ENCODE results near the gene TPSG1. TPM values are rescaled to one million over a fixed set of nuclear protein-coding genes. Genes with fewer than 3 reads are reported as not detected.
"Not testable (repeated sequence)": the region's sequence is repeated elsewhere in the genome, so short reads cannot be mapped to it uniquely, and the experiment has no call there.

The TPSG1 gene
- total RNA-seq, 1 donor from 2014 or later: not detected

- DNase-seq: no peak
Measured at GRCh38 chr16:1194665-1195392, 30.2 kb downstream of the TPSG1 start.

GRCh38 chr16:1193825-1194581, 31.1 kb downstream of the TPSG1 start:
- DNase-seq: no peak

GRCh38 chr16:1193143-1193824, 31.8 kb downstream of the TPSG1 start:
- peak; percentile 18 for DNase-seq

GRCh38 chr16:1192384-1193073, 32.5 kb downstream of the TPSG1 start:
- DNase-seq: no peak

DNA sequence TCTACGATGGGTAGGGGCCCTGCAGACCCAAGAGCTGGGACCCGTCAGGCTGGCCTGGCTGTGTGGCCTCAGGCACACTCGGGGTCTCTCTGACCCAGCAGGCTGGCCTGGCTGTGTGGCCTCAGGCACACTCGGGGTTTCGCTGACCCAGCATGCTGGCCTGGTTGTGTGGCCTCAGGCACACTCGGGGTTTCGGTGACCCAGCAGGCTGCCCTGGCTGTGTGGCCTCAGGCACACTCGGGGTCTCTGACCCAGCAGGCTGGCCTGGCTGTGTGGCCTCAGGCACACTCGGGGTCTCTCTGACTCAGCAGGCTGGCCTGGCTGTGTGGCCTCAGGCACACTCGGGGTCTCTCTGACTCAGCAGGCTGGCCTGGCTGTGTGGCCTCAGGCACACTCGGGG, 34.3 kb downstream of the TPSG1 start:
- DNase-seq: not testable (repeated sequence)

DNA sequence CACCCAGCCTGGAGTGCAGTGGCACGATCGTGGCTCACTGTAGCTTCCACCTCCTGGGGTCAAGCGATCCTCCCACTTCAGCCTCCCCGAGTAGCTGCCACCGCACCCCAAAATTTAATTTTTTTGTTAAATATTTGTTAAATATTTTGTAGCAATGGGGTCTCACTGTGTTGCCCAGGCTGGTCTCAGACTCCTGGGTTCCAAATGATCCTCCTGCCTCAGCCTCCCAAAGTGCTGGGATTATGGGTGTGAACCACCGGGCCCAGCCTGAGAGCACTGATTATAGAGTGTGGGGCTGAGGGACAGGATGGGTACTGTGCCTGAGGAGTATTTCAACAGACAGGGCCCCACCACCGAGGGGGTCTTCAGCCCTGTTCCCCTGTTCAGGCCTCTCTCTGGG, 35.6 kb downstream of the TPSG1 start:
- no peak for DNase-seq

DNA sequence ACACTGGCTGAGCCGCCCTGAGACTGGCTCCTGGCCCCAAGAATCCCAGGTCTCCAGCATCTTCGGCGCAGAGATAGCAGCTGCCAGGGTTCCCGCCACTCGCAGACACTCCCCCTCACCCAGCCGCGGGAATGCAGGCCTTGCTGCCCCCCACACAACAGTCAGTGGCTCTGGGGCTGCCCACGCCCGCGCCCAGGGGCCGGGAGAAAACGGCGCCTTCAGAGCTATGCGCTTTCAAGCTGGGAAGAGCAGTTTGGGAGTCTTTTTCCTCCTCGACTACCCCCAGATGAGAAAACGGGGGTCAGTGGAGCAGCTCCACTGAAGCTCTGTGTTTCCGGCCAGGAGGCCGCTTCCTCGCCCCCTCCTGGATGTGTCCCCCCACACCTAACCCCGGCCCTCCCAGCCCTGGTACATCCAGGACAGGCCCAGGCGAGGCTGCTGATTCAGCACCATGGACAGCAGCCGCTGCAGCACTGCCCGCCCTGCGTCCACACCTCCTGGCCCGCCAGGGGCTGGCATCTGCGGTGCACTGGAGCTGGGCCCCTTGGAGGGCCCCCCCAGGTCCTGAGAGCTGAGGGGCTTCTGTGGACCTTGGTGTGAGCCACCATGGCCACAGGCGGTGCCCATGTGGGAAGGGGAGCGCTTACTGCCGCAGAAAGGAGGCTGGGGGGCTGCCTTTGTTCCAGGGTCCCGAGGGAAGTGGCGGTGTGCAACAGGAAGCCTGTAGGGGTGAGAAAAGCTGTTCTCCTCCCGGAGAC, 36.5 kb downstream of the TPSG1 start:
- DNase-seq: no peak

DNA sequence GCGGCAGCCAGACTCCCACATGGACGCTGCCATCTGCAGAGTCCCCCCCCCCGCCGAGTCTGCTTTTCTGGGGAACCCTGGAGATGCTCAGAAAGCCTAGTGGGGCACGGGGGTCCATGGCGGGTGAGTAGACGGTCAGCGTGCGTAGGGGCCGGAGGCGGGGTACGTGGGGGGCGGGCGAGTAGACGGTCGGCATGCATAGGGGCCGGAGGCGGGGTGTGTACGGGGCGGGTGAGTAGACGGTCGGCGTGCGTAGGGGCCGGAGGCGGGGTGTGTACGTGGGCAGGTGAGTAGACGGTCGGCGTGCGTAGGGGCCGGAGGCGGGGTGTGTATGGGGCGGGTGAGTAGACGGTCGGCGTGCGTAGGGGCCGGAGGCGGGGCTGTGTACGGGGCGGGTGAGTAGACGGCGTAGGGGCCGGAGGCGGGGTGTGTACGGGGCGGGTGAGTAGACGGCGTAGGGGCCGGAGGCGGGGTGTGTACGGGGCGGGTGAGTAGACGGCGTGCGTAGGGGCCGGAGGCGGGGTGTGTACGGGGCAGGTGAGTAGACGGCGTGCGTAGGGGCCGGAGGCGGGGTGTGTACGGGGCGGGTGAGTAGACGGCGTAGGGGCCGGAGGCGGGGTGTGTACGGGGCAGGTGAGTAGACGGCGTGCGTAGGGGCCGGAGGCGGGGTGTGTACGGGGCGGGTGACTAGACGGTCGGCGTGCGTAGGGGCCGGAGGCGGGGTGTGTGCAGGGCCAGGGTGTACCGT, 39.4 kb downstream of the TPSG1 start:
- not testable (repeated sequence) for DNase-seq

GRCh38 chr16:1184980-1185379, 40.1 kb downstream of the TPSG1 start:
- DNase-seq: no peak

DNA sequence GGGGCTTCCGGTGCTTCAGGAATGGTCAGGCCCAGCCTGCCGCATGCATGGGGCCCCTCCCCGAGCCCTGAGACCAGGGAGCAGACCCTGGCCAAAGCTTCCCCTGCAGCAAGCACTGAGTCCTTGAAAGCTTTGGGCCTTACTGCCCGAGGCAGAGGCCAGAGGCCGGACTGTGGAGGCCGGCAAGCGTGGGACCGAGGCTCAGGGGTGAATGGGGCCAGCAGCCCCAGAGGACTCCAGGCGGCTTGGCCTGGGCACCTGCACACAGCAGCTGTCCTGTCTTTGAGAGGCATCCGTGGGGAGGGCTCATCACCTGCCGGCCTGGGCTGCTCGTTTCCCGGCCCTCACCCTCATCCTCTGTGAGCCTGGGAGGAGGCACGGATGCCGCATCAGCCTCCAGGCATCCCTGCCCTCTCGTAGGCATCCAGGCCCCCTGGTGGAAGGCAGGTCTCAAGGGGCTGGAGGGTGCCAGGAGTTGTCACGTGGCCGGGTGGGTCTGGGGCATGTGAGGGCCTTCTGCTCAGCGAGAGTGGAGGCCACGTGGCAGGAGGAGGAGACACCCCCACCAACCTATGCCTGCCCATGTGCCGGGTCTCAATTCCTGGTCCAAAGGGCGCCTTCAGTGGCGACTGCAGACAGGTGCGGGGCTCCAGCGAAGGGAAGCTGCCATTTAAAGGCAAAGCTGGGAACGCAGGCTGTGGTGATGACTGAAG, 40.8 kb downstream of the TPSG1 start:
- no peak for DNase-seq

DNA sequence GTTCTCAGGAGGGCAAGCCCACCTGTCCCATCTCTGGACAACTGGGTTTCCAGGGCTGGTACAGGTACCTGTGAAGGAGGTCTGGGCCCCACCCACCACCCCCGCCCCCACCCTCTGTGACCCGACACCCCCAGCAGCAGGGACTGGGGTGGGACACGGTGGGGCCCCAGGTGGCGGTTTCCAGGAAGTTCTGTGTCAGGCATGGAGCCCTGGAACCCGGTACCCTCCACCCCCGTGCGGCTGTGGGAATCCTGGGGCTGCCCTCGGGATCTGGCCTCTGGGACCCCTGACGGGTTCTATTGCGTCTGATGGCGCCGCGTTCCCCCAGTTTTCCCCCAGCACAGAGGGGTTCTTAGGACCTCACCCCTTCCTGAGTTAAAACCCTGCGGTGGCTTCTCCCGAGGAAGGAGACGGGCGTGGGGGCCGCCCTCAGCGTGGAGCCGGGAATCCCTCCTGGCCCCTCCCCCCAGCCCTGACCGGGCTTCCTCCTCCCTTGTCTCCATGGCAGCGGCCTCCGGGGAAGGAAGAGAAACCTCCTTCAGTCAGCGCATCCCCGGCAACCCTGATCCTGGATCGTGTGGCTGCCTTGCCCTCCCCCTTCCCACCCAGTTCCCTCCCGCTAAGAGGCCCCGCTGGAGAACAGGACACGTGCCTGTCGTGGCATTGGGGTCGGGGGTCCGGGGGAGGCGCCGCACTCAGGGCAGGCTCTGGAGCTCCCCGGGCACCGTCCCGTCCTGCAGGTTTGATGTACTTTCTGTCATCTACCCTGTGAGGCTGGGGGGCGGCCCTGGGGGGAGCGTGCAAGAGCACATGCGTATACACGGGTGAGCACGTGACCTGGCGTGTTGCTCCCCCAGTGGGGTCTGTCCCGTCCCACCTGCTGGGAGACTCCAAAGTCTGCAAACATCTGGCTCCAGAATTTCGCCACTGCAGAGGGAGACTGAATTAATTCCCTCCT, 41.8 kb downstream of the TPSG1 start:
- DNase-seq: no peak

DNA sequence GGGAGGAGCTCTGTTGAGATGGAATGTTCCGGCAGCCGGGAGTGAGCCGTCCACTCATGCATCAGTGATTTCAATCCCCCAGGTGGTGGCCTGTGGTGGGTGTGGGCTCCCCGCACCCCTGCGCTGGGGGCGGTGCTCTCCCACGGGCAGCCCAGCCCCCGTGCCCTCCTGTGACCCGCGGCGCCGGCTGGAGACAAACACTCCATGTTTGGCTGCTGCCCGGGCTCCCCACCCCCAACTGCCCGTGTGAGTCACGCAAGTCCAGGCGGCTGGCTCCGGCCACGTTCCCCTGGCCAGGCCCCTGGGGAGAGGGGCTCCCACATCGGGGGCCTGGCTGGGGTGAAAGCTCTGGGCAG, 42.8 kb downstream of the TPSG1 start:
- DNase-seq: no peak

- DNase-seq: no peak
Measured at GRCh38 chr16:1181404-1182315, 43.4 kb downstream of the TPSG1 start.

DNA sequence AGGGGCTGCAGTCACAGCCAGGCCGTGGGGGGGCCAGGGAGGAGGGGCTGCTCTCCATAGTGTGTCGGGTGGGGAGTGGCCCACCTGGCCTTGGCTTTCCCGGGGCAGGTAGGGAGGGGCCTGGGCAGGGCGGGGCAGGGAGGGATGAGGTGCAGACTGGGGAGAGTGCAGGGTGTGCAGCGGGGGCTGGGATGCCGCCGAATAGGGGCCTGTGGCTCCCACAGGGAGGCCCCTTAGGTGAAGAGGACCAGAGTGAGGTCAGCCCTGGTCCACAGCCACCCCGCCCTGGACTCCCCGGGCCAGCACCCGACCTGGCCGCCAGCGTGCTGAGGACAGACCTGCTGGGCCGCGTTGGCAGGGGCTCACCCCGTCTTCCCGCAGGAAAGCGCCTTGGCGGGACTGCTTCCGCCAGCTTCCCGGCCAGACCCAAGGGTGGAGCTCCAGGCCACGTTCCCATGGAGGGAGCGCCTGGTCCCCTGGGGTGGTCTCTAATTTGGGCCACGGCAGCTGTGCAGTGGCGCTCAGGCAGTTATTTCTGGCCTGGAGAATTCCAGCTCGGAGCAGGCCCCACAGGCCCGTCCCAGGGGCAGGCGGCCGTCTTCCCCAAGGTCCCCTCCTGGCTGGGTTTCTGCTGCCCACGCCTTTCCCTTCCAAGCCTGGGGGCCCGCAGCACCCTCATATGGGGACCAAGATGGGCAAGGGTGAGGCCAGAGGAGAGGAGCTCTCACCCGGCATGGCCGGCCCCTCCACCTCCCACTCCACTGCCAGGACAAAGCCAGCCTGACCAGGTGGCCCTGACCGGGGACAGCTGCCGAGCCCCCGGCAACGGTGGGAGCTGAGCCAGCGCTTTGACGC, 44.3 kb downstream of the TPSG1 start:
- DNase-seq: no peak

- no peak for DNase-seq
Measured at GRCh38 chr16:1178295-1178910, 46.7 kb downstream of the TPSG1 start.

GRCh38 chr16:1177750-1178149, 47.3 kb downstream of the TPSG1 start:
- DNase-seq: no peak

- DNase-seq: no peak
Measured at GRCh38 chr16:1177053-1177452, 48.0 kb downstream of the TPSG1 start.

Data from occipital lobe (tissue), 2 donors.